Endometrial microvascular endothelial cells (primary cell): ENCODE data around the gene TPX2. TPM values are rescaled to one million over a fixed set of nuclear protein-coding genes. Genes with fewer than 3 reads are reported as not detected.

Experiments
- in situ Hi-C: cut with HindIII; loops from 2 replicates; pipeline ENCODE4 v1.10.0; 2017; ENCODE audit warnings: low sequenced_read_pairs, low pct_unique_long_range_greater_than_20kb; ENCODE audit errors: inconsistent ontology term
- total RNA-seq: library from RNA; depleted of rRNA; stranded (reverse); fragments of >200 nt; gene quantifications from one replicate; pipeline ENCODE4 v1.2.3, GENCODE V29; 2015; ENCODE audit errors: inconsistent ontology term

The TPX2 gene
- 118 TPM for total RNA-seq

GRCh38 chr20:31738729-31739549, at the start of gene TPX2:
Gene TPX2 (plus strand): TSS chr20:31739290. CDS start chr20:31757477, 18,187 bp downstream.
- in situ Hi-C loops: no loop called here

- in situ Hi-C loops: no loop called here
Observed at GRCh38 chr20:31690124-31690666, 48.9 kb upstream of the TPX2 start.

- in situ Hi-C loops: no loop called here
Observed at GRCh38 chr20:31691646-31692275, 47.3 kb upstream of the TPX2 start.

DNA sequence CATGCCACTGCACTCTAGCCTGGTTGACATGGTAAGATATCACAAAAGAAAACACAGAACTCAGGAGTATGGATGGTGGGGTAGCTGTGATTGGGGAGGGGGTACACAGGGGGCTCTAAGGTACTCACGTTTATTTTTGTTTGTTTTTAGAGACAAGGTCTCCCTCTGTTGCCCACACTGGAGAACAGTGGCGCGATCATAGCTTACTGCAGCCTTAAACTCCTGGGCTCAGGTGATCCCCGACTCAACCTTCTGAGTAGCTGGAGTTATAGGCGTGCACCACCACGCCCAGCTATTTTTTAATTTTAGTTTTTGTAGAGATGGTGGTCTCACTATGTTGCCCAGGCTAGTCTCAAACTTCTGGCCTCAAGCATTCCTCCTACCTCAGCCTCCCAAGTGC, 45.7 kb upstream of the TPX2 start:
- in situ Hi-C loops: no loop called here

DNA sequence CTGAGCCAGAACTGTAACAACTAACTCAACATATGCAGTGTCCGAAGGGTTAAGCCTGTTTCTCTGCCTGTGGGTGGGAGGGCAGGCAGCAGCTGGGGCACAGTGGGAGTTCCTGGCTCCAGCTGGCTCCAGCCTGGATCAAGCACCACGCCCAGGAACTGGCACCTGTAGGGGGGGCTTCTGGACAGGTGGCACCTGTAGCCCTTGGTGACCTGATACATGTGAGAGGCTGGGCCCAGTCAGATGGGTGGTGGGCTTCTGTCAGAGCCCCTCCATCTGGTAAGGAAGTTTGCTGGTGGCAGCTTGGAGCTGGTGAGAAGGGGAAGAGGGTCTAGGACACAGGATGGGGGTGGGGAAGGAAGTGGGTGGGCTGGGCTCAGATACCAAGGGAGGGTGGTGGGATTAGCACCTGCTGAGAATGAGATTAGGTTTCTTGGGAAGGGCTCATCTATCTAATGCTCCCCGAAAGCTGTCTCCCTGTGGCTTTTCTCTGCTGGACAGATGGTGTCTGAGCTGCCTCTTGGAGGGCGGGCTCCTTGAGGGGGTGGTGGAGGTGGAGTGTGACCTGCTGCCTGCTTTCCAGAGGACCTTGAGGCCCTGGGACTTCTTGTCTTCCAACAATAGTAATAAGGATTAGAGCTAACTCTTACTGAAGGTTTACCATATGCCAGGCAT, 45.0 kb upstream of the TPX2 start:
- in situ Hi-C loops: no loop called here

DNA sequence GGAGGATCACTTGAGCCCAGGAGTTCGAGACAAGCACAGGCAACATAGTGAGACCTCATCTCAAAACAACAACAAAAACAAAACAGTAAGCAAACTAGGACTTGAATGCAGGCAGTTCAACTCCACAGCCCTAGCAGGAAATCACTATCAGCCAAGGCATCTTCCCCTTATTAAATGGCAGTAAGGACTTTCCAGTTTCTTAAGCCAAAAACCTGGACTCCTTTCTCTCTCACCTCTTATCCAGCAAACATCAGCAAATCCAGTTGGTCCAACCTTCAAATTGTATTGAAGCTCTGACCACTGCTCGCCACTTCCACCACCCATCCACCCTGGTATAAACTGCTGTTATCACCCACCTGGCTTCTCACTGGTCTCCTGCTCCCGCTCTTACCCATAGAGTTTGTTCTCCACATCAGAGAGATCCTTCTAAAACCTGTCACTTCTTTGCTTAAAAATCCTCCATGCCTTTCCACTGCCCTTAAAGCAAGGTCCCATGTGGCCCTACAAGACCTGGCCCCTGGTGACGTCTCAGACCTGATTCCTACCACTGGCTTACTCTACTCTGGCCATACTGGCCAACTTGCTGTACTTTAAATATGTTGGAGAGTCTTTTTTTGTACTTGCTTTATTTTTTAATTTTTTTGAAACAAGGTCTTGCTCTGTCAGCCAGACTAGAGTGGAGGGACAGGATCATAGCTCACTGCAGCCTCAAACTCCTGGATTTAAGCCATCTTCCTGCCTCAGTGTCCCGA, 44.1 kb upstream of the TPX2 start:
- in situ Hi-C loops: no loop called here

DNA sequence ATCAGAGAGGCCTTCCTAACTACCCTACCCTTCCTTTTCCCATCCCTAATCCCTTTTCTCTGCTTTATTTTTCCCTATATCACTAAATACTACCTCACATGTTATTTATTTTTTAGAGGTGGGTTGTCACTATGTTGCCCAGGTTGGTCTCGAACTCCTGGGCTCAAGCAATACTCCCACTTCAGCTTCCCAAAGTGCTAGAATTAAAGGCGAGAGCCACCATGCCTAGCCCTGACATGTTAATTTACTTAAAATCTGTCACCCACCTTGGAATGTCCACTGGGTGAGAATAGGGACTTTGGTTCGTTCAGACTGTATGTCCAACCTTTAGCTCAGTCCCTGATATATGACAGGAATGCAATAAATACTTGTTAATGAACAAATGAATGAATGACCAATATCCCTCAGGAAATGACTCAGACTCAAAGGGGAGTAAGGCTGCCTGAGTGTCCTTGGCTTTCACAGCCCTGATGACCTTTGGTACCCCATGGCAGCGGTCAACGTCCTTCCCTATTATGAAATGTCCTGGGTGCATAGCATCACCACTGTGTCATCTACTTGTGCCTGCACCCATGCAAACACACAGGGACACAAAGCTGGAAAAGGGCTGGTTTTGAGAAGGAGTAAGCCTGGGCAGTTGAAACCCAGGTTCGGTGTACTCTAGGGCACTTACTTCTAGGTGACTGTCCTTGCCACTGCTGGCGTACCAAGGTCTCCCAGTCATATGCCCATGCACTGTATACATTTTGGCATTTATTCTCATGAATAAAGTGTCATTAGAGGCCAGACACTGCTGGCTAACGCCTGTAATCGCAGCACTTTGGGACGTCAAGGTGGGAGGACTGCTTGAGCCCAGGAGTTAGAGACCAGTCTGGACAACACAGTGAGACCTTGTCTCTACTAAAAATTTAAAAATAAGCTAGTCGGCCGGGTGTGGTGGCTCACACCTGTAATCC, 43.0 kb upstream of the TPX2 start:
- in situ Hi-C loops: no loop called here

GRCh38 chr20:31698243-31698802, 40.8 kb upstream of the TPX2 start:
- in situ Hi-C loops: no loop called here

DNA sequence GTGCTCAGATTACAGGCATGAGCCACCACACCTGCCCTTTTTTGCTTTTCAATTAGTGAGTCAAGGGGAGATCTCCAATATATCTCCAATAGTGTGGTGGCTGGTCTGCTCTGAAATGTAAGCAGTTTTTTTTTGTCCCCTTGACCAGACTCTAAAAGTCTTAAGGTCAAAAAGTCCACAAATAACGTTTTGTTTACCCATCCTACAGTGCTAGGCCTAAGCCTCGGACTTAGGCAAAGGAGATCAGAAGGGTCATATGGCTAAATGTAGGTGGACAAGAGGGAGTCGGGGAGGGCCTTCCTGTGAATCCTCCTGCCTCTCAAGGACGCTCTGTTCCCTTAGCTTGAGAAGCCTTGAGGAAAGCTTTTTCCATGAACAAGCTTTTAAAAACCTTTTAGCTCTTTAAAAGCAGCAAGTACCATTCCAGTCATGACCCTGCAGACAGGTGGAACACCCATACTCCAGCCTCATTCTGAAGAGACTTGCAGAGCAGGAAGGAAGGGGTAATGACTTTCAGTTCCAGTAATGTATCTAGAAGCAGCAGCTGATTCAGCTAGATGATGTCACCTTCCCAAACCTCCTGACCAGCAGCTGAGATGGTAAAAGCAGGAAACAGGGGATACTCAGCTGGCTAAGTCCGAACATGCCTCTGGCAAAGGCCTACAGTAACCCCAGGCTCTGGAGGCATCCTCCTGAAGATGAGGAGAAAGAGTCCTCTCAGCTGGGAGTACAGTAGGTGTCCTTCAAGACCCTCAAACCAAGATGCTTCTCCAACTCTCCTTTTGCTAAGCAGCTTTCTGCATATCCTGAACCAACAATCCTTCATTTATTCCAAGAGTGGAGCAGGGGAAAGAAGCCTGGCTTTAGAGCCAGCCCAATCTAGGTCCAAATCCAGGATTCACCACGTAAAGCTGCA, 40.0 kb upstream of the TPX2 start:
- in situ Hi-C loops: no loop called here

- in situ Hi-C loops: no loop called here
Observed at GRCh38 chr20:31699801-31700728, 39.0 kb upstream of the TPX2 start.

DNA sequence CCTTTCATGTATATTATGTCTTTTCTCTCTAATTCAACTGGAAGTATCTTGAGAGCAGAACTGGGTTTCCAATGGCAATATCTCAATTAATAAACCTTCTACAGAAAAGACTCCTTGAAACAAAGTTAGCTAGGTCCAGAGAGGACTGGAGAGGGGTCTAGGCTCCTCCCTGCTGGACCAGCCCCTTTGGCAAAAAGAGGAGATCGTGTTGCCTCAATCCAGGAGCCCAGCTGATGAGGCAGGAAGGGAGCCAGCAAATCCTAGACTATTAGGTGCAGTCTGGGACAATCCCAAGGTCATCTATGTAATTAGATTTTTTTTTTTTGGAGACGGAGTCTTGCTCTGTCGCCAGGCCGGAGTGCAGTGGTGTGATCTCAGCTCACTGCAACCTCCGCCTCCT, 38.3 kb upstream of the TPX2 start:
- in situ Hi-C loops: no loop called here

DNA sequence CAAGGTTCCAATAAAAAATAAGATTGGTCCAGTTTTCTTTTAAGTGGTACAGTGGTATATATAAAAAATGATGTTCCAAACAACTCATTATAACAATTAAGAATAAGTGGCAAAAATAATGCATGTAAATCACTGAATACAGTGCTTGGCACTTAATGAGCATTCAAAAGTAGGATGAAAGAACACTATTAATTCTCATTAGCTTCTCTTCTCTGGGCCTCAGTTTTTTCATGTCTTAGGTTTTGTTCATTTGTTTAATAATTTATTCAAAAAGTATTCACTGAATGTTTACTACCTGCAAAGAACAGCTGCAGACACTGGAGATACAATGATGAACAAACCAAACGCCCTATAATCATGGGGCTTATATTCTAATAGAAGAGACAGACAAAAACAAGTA, 37.5 kb upstream of the TPX2 start:
- in situ Hi-C loops: no loop called here

GRCh38 chr20:31704225-31705119, 34.6 kb upstream of the TPX2 start:
- in situ Hi-C loops: no loop called here

DNA sequence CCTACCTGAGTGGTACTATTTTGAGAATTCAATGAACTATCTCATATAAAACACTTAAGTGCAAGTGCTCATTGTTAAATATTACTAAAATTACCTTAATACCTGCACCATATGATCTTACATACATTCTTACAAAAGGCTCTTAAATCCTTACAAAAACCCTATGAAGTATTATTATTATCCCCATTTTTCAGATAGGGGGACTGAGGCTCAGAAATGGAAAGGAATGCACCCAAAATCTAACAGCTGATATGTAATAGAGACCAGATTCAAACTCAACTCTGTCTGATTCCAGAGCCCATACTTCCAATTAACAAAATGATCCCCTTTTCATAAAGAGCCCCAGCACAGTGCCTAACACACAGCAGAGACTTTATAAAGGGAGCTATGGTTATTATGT, 33.9 kb upstream of the TPX2 start:
- in situ Hi-C loops: no loop called here
